Neural progenitor cell (in vitro differentiated cells): Measurements from ENCODE around the gene MAEL.

Source experiments
- EZH2 ChIP-seq: fragments of 200-600 bp; sonication (generic); IDR thresholded peaks from 2 replicates; pipeline ENCODE4 v1.6.1; 2017; ENCODE audit warnings: antibody characterized with exemption, mild to moderate bottlenecking, moderate library complexity
- TF ChIP-seq, protein P1 (sequence below): fragments of 200-600 bp; sonication (generic); IDR thresholded peaks from 2 replicates; pipeline ENCODE4 v1.5.1; 2017; ENCODE audit warnings: antibody characterized with exemption, mild to moderate bottlenecking

DNA sequence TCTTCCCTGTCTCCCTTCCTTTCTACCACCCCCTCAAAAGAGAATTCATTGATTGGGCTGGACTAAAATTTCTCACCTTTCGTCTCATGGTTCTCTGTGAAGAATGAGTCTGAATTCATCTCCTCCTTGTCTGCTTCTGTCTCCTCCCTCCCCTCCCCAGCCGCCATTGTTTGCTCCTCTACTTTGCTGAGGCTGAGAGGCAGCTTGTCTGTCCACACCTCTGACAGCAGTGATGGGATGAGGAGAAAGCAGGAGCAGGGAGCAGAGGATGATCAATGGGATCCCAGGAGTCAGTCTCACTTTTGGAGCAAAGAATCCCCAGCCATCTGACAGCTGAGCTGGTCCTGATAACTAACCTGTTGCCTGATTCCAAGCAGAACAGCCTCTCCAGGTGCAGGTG lies 16.3 kb upstream of the MAEL start:
- TF ChIP-seq EZH2: no peak
- TF ChIP-seq, protein P1, sequence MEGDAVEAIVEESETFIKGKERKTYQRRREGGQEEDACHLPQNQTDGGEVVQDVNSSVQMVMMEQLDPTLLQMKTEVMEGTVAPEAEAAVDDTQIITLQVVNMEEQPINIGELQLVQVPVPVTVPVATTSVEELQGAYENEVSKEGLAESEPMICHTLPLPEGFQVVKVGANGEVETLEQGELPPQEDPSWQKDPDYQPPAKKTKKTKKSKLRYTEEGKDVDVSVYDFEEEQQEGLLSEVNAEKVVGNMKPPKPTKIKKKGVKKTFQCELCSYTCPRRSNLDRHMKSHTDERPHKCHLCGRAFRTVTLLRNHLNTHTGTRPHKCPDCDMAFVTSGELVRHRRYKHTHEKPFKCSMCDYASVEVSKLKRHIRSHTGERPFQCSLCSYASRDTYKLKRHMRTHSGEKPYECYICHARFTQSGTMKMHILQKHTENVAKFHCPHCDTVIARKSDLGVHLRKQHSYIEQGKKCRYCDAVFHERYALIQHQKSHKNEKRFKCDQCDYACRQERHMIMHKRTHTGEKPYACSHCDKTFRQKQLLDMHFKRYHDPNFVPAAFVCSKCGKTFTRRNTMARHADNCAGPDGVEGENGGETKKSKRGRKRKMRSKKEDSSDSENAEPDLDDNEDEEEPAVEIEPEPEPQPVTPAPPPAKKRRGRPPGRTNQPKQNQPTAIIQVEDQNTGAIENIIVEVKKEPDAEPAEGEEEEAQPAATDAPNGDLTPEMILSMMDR: no peak
